Activated T-helper 1 cell treated with anti-CD3 and anti-CD28 coated beads, Interleukin-12 subunit alpha, Interleukin-12 subunit beta, Interleukin-2, Interleukin-4 antibody, amounts not matched to agents 30 ng/mL and 10 ng/mL and 1 ng/mL, durations not matched to agents 14 hours and 24 hours and 36 hours (primary cell): Measurements from ENCODE around the gene BZW2. TPM values are rescaled to one million over a fixed set of nuclear protein-coding genes. Genes with fewer than 3 reads are reported as not detected.
"Not testable (repeated sequence)": the region's sequence is repeated elsewhere in the genome, so short reads cannot be mapped to it uniquely, and the experiment has no call there.

Experiments used
- DNase-seq: peaks from one replicate; pipeline ENCODE4 v3.0.0; 2021; ENCODE audit warnings: low spot score
- H3K27ac Mint-ChIP-seq: one replicate; pipeline ENCODE4 v1.8.0; 2021; ENCODE audit warnings: mild to moderate bottlenecking, mixed read lengths
- H3K27me3 Mint-ChIP-seq: one replicate; pipeline ENCODE4 v1.8.0; 2022; ENCODE audit warnings: mild to moderate bottlenecking, moderate library complexity, mixed read lengths; ENCODE audit not compliant: insufficient read depth
- H3K36me3 Mint-ChIP-seq: one replicate; pipeline ENCODE4 v1.8.0; 2021; ENCODE audit warnings: low read depth, mixed read lengths
- H3K4me1 Mint-ChIP-seq: one replicate; pipeline ENCODE4 v1.8.0; 2021; ENCODE audit warnings: low read depth, mixed read lengths
- H3K4me3 Mint-ChIP-seq: one replicate; pipeline ENCODE4 v1.8.0; 2021; ENCODE audit warnings: mild to moderate bottlenecking, moderate library complexity, mixed read lengths
- H3K9me3 Mint-ChIP-seq: one replicate; pipeline ENCODE4 v1.8.0; 2021; ENCODE audit warnings: mixed read lengths
- intact Hi-C: fragments of 100-400 bp; cut with micrococcal nuclease; formaldehyde crosslinking; loops from one replicate; pipeline ENCODE4 v1.15.1; 2024
- total RNA-seq: library from RNA; stranded (reverse); gene quantifications from 2 replicates; pipeline ENCODE4 v1.2.3, GENCODE V29; 2022

Gene BZW2
- total RNA-seq, 1 donor from 2014 or later: 94.3 TPM

DNA sequence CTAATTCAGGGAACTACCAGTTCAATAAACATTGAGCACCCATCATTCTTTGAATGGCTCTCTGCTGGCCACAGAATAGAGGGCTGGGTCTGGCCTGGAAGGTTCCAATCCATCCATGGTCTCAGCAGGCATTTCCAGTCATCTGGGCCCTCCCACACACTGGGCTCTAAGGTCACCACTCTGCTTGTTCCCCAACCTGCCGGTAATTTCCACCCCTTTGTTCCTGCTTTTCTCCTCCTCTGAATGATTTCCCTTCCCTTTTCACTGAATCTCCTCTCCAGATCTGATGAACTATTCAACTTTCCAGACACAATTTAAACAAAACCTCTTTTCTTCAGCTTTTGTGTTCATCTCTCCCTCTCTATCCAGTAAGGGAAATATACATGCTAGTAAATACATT is 2.6 kb downstream of the BZW2 start:
- H3K27ac Mint-ChIP-seq: no peak overlapping the region

DNA sequence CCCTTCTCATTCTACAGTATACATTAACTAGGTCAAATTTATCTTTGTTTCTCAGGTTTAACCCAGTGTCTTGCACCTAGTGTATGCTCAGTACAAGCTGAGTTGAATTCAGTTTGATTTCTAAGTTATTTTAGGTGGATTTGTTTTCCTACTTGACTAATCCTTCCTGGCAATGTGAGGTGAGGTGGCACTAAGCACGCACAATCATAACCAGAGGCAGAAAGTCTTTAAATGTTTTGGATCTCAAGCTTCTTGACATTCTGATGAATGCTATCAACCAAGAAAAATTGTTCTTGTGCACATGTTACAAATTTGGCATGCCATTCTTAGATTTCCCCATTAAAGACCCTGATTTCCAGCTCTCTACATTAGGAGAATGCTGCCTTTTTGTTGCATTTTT is 3.2 kb downstream of the BZW2 start:
- DNase-seq: no peak
- no peaks in the 10 kb centered on the region for H3K9me3 Mint-ChIP-seq
- peaks cover 30% of the 10 kb centered on the region for H3K36me3 Mint-ChIP-seq
- H3K4me1 Mint-ChIP-seq: peaks cover 69% of the 10 kb centered on the region
- no peaks in the 10 kb centered on the region for H3K27me3 Mint-ChIP-seq
- H3K27ac Mint-ChIP-seq: peak overlapping the region; percentile 26
- H3K4me3 Mint-ChIP-seq: peak overlapping the region; percentile 60
- intact Hi-C loops: loop anchor here (1.0 to 10.0 kb wide), 3 partner anchors 9 to 648 kb away; partner anchors contain the start of gene AHR

More for the DNA sequence above, 2.6 kb downstream of the BZW2 start:
- Mint-ChIP-seq H3K27me3 (no peaks in the 10 kb centered on the region), H3K4me3 (peak overlapping the region; percentile 60), H3K36me3 (peaks cover 32% of the 10 kb centered on the region), H3K4me1 (peaks cover 75% of the 10 kb centered on the region), H3K9me3 (no peaks in the 10 kb centered on the region)
- intact Hi-C loops: loop anchor here (5.0 to 10.0 kb wide), 2 partner anchors 496 to 649 kb away; partner anchors contain the start of gene AHR
- DNase-seq: no peak

DNA sequence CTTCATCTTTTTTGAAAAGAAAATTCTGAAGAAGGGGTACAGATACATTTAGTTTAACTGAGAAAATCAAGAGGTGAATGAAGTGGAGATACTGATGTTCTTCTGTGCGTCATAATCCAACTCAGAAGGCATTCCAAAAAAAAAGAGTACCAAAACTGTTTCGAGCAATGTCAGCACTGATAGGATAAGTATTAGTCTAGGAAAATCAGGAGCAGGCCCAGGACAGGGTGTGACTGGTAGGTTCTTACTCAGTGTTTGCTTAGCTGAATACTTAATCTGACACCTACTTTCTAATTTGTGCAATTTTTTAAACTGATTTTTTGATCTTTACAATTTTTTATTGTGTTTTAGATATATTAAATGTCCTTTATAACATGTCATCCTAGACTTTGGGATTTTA is 4.3 kb downstream of the BZW2 start:
- Mint-ChIP-seq H3K27me3 (no peaks in the 10 kb centered on the region), H3K27ac (no peak overlapping the region), H3K4me1 (peaks cover 61% of the 10 kb centered on the region), H3K4me3 (no peak overlapping the region), H3K36me3 (peaks cover 30% of the 10 kb centered on the region), H3K9me3 (no peaks in the 10 kb centered on the region)
- no peak for DNase-seq
- intact Hi-C loops: loop anchor here (10.0 kb wide), 1 partner anchor 45 kb away; no protein-coding TSS in a partner anchor

DNA sequence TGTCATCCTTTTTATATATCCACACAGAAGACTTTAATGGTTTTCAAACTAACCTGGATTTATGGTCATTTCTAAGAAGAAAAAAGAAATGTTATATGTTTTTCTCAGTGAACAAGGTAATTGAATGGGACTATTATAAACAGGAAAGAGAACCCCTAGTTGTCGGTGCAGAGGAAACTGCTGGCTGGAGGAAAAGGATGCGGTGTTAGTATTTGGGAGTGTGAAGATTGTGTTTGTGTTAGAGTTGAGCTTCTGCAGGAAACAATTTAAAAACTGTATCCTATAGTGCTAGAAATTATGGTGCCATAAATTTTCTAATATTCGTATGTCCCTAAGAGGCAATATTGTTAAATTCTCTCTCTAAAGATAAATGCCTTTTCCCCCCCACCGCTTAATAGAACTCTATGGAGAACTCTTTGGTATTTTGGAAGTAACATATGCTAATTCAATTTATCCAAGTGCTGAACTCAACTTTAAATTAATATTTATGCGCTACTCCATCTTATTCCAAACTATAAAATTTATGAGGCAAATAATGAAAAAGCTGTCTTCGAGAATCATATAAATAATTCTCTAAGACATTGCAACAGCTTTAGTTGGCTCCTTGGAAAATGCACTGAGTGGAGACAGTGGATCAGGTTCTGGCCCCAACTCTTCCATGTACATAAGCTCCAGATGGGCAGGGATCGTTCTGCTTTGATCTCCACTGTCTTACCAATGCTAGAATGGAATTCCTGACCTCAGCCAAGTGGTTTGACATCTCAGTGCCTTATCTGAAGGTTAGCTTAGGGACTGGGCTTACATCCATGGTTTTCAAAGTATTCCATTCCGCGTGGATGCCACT is 5.6 kb downstream of the BZW2 start:
- Mint-ChIP-seq H3K4me3 (no peak overlapping the region), H3K9me3 (no peaks in the 10 kb centered on the region), H3K4me1 (peaks cover 60% of the 10 kb centered on the region), H3K36me3 (peaks cover 30% of the 10 kb centered on the region), H3K27ac (no peak overlapping the region), H3K27me3 (no peaks in the 10 kb centered on the region)
- intact Hi-C loops: loop anchor here (10.0 kb wide), 1 partner anchor 47 kb away; no protein-coding TSS in a partner anchor
- DNase-seq: no peak

DNA sequence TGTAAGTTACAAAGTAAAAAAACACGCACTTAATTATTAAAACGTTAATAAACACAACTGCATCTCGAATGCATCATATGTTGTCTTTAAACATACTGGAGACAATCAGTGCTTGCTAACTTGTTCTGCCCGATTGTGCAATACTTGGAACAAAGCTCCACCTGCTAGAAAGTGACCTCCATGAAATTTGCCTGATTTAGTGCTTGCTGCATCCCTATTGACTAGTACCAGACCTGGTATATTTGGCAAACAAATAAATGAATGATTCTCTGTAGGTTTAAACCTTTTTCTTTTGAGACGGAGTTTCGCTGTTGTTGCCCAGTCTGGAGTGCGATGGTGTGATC is 6.2 kb downstream of the BZW2 start:
- H3K4me1 Mint-ChIP-seq: peaks cover 54% of the 10 kb centered on the region
- H3K27ac Mint-ChIP-seq: no peak overlapping the region
- intact Hi-C loops: loop anchor here (10.0 kb wide), 1 partner anchor 47 kb away; no protein-coding TSS in a partner anchor
- H3K27me3 Mint-ChIP-seq: no peaks in the 10 kb centered on the region
- peaks cover 25% of the 10 kb centered on the region for H3K36me3 Mint-ChIP-seq
- no peak for DNase-seq
- no peaks in the 10 kb centered on the region for H3K9me3 Mint-ChIP-seq
- H3K4me3 Mint-ChIP-seq: no peak overlapping the region

DNA sequence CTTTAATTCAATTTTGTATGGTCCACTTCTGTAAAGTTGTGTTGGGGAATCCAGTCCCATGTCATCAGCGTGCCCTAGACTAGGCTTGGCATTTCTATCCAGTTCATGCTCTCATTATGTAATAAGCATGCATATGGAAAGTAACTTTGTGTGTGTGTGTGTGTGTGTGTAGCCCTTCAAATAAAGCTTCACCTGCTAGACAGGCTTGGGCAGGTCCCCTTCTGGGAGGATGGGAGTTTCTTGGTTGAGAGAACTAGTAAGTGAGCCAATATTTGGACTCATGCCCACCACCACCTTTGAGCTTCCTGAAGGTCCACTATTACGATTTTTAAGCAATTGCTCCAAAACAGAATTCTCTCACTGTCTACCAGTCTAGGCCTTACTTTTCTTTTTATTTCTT is 6.9 kb downstream of the BZW2 start:
- Mint-ChIP-seq H3K27me3 (no peaks in the 10 kb centered on the region), H3K4me1 (peaks cover 53% of the 10 kb centered on the region), H3K9me3 (no peaks in the 10 kb centered on the region), H3K36me3 (peaks cover 20% of the 10 kb centered on the region), H3K27ac (no peak overlapping the region), H3K4me3 (no peak overlapping the region)
- DNase-seq: no peak
- intact Hi-C loops: loop anchor here (10.0 kb wide), 1 partner anchor 48 kb away; no protein-coding TSS in a partner anchor

DNA sequence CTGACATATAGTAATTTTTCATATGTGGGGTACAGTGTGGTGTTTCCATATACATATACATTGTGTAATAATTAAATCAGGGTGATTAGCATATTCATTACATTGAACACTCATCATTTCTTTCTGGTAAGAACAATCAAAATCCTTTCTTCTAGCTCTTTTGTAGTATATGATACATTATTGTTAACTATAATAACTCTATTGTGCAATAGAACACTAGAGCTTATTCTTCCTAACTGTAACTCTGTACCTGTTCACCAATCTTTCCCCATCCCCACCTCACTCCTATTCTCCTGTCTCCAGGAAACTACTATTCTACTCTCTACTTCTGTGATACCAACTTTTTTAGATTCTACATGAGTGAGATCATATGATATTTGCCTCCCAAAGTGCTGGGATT is 9.4 kb downstream of the BZW2 start:
- Mint-ChIP-seq H3K9me3 (no peaks in the 10 kb centered on the region), H3K27ac (no peak overlapping the region), H3K36me3 (peaks cover 6% of the 10 kb centered on the region), H3K4me1 (peaks cover 31% of the 10 kb centered on the region), H3K27me3 (no peaks in the 10 kb centered on the region), H3K4me3 (no peak overlapping the region)
- intact Hi-C loops: loop anchor here (10.0 kb wide), 1 partner anchor 51 kb away; no protein-coding TSS in a partner anchor
- no peak for DNase-seq

DNA sequence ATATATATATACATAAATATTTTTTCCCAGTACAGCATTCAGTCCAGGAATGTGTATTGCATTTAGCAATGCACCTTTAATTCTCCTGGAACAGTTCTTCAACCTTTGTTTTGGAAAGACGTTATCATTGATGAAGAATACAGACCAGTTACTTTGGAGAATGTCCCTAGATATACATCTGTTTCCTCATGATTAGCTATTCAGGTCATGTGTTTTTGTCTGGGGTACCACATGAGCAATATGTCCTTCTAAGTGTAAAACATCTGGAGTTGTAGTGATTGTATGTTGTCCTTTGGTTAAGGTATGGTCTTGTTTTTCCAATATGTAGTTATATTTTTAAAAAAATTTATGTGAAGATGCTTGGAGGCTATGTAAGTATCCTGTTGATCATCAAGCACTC is 10.2 kb downstream of the BZW2 start:
- H3K9me3 Mint-ChIP-seq: no peaks in the 10 kb centered on the region
- H3K4me3 Mint-ChIP-seq: no peak overlapping the region
- peaks cover 35% of the 10 kb centered on the region for H3K4me1 Mint-ChIP-seq
- DNase-seq: no peak
- no peaks in the 10 kb centered on the region for H3K27me3 Mint-ChIP-seq
- peaks cover 7% of the 10 kb centered on the region for H3K36me3 Mint-ChIP-seq
- intact Hi-C loops: loop anchor here (10.0 kb wide), 1 partner anchor 51 kb away; no protein-coding TSS in a partner anchor
- no peak overlapping the region for H3K27ac Mint-ChIP-seq

DNA sequence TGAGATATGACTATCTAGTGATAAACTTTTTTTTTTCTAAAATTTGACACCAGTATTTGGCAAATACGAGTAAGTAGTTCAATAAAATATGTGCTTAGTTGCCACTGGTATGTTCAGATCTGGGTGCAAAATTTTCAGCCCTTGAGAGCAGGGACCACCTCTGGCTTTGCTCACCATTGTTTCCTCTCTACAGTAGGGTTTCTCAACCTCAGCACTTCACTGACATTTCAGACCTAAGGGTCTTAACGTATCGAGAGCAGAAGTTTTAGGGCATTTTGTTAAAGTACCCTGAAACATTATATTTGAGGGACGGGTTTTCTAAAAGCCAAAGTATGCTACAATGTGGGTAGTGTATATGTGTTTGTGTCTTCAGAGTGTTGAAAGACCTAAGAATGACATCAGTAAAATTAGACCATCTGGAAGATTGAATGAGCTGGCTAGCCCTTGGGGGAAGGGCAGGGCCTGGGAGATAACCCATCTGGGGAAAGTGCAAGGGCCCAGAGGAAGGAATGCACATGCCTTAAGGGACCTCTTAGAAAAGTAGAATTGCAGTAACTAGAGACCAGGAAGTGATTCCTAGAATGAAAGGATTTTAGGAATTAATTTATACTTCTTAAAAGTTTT is 11.8 kb downstream of the BZW2 start:
- no peaks in the 10 kb centered on the region for H3K9me3 Mint-ChIP-seq
- intact Hi-C loops: loop anchor here (1.0 to 10.0 kb wide), 2 partner anchors 8 to 53 kb away; no protein-coding TSS in a partner anchor
- no peak overlapping the region for H3K27ac Mint-ChIP-seq

DNA sequence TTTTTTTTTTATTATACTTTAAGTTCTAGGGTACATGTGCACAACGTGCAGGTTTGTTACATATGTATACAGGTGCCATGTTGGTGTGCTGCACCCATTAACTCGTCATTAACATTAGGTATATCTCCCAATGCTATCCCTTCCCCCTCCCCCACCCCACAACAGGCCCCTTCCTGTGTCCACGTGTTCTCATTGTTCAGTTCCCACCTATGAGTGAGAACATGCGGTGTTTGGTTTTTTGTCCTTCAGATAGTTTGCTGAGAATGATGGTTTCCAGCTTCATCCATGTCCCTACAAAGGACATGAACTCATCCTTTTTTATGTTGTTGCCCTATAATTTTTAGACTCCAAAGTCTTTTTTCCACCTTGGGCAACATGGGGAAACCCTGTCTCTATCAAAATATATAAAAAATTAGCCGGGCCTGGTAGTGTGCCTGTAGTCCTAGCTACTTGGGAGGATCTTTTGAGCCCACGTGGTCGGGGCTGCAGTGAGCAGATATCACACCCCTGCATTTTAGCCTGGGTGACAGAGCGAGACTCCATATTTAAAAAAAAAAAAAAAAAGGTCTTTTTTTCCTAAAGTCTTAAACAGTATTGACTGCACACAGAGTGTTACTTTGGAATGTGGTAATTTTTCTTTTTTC is 14.0 kb downstream of the BZW2 start:
- DNase-seq, H3K4me3 Mint-ChIP-seq, H3K27me3 Mint-ChIP-seq, H3K36me3 Mint-ChIP-seq, H3K9me3 Mint-ChIP-seq, H3K27ac Mint-ChIP-seq: not testable (repeated sequence)
- intact Hi-C loops: loop anchor here (10.0 kb wide), 1 partner anchor 55 kb away; no protein-coding TSS in a partner anchor
- H3K4me1 Mint-ChIP-seq: peaks cover 21% of the 10 kb centered on the region

More for the DNA sequence above, 11.8 kb downstream of the BZW2 start:
- peaks cover 27% of the 10 kb centered on the region for H3K4me1 Mint-ChIP-seq
- DNase-seq: no peak
- peaks cover 10% of the 10 kb centered on the region for H3K36me3 Mint-ChIP-seq
- H3K27me3 Mint-ChIP-seq: no peaks in the 10 kb centered on the region
- no peak overlapping the region for H3K4me3 Mint-ChIP-seq

DNA sequence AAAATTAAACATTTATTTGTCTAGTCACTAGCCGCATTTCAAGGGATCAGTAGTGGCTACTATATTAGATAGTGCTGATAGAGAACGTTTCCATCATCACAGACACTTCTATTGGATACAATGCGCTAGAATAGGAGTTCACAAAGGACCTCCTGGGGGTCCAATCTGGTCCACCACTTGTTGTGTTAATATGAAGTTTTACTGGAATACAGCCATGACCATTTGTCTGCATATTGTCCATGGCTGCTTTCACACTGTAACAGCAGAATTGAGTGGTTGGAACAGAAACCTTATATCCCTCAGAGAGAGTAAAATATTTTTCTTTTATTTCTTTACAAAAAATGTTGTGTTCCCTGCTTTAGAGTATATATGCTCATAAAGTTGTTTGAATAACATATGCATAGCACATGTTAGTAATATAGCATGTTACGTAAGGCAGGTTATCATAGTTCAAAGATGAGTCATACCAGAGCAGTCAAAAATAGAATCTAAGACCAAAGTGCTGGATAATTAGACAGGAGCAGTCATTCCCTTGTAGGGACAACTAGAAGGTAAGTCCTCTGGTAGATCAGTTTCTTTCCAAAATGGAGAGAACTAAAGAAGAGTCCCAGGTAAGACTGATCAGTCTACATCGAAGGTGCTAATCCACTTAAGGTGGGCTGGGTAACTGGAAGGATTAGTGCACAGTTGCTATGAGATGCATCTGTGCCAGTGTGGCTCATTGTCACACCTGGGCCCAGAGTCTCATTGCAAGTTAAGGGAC is 14.9 kb downstream of the BZW2 start:
- Mint-ChIP-seq H3K9me3 (no peaks in the 10 kb centered on the region), H3K27ac (no peak overlapping the region), H3K4me1 (peaks cover 24% of the 10 kb centered on the region), H3K4me3 (no peak overlapping the region), H3K36me3 (peaks cover 11% of the 10 kb centered on the region), H3K27me3 (no peaks in the 10 kb centered on the region)
- intact Hi-C loops: no loop called here
- DNase-seq: no peak

DNA sequence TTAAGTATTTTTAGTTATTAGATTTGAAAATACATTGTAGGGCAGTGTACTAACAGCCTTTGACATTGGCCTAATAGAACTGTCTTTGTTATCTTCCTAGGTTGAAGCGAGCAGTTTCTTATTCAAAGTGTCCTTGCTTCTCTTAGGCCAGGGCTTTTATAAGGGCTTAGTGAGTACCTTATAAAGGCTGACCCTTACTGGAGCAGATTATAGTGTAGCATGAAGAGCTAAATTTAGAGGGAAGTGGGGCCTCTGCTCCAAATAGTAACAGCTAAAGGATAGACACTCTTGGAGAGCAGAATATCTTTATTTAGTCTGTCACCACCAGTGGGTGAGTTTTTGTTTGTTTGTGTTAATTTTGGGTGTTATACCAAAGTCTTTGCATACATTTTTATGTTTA is 15.9 kb downstream of the BZW2 start:
- intact Hi-C loops: loop anchor here (2.0 kb wide), 1 partner anchor 15 kb away; the partner anchor contains the start of gene BZW2
- Mint-ChIP-seq H3K36me3 (peaks cover 11% of the 10 kb centered on the region), H3K4me1 (peaks cover 24% of the 10 kb centered on the region), H3K27ac (no peak overlapping the region), H3K9me3 (no peaks in the 10 kb centered on the region), H3K27me3 (no peaks in the 10 kb centered on the region), H3K4me3 (no peak overlapping the region)
- no peak for DNase-seq
